KMS-11 (cell line): Measurements from ENCODE around the gene PMEPA1.

Experiments used
- H2AFZ ChIP-seq: fragments of 200-600 bp; sonication (generic); 2 replicates; pipeline ENCODE4 v1.6.1; 2016; ENCODE audit warnings: antibody characterized with exemption, mixed run types, low read depth
- H3K27ac ChIP-seq: fragments of 200-600 bp; sonication (generic); 2 replicates; pipeline ENCODE4 v1.6.1; 2016; ENCODE audit warnings: mild to moderate bottlenecking, mixed run types
- H3K27me3 ChIP-seq: fragments of 200-600 bp; sonication (generic); 2 replicates; pipeline ENCODE4 v1.6.1; 2017; ENCODE audit warnings: mild to moderate bottlenecking, low read depth, mixed run types, moderate library complexity; ENCODE audit not compliant: insufficient read depth
- H3K36me3 ChIP-seq: fragments of 200-600 bp; sonication (generic); 2 replicates; pipeline ENCODE4 v1.6.1; 2017; ENCODE audit warnings: mild to moderate bottlenecking, mixed run types; ENCODE audit not compliant: insufficient read depth
- H3K4me1 ChIP-seq: fragments of 200-600 bp; sonication (generic); 2 replicates; pipeline ENCODE4 v1.6.1; 2016; ENCODE audit warnings: mild to moderate bottlenecking, low read depth, mixed run types; ENCODE audit not compliant: poor library complexity, severe bottlenecking
- H3K4me2 ChIP-seq: fragments of 200-600 bp; sonication (generic); 2 replicates; pipeline ENCODE4 v1.7.0; 2016; ENCODE audit warnings: mild to moderate bottlenecking, mixed run types
- H3K4me3 ChIP-seq: fragments of 200-600 bp; sonication (generic); IDR thresholded peaks from 2 replicates; pipeline ENCODE4 v1.6.1; 2017; ENCODE audit warnings: low read depth, low read length, mixed read lengths; ENCODE audit not compliant: insufficient read depth
- H3K79me2 ChIP-seq: fragments of 200-600 bp; sonication (generic); 2 replicates; pipeline ENCODE4 v1.6.1; 2016; ENCODE audit warnings: low read depth, mixed run types; ENCODE audit not compliant: insufficient read depth
- H3K9ac ChIP-seq: fragments of 200-600 bp; sonication (generic); 2 replicates; pipeline ENCODE4 v1.6.1; 2016; ENCODE audit warnings: mild to moderate bottlenecking, mixed run types
- H4K20me1 ChIP-seq: fragments of 200-600 bp; sonication (generic); 2 replicates; pipeline ENCODE4 v1.6.1; 2016; ENCODE audit warnings: mild to moderate bottlenecking, mixed run types; ENCODE audit not compliant: insufficient read depth
- CTCF ChIP-seq: fragments of 200-600 bp; sonication (generic); conservative IDR thresholded peaks from 2 replicates; pipeline ENCODE4 v1.6.1; 2017; ENCODE audit warnings: low read depth, mild to moderate bottlenecking, antibody characterized with exemption, low read length, moderate library complexity, mixed read lengths

The PMEPA1 gene

GRCh38 chr20:57728762-57729161 is 18.9 kb upstream of the PMEPA1 start:
- H4K20me1 ChIP-seq: no peaks in the 10 kb centered on the region
- no peaks in the 10 kb centered on the region for H3K79me2 ChIP-seq
- no peaks in the 10 kb centered on the region for H3K36me3 ChIP-seq
- TF ChIP-seq CTCF: no peak
- H3K4me3 ChIP-seq: no peak overlapping the region
- no peaks in the 10 kb centered on the region for H3K4me1 ChIP-seq
- no peak overlapping the region for H3K9ac ChIP-seq
- no peak overlapping the region for H3K4me2 ChIP-seq
- H3K27me3 ChIP-seq: no peaks in the 10 kb centered on the region
- H3K27ac ChIP-seq: no peak overlapping the region
- H2AFZ ChIP-seq: no peak overlapping the region

- Histone ChIP-seq H3K27ac (no peak overlapping the region), H3K4me2 (no peak overlapping the region), H3K36me3 (no peaks in the 10 kb centered on the region), H3K79me2 (no peaks in the 10 kb centered on the region), H2AFZ (no peak overlapping the region), H3K4me1 (no peaks in the 10 kb centered on the region), H3K4me3 (no peak overlapping the region), H3K9ac (no peak overlapping the region), H3K27me3 (no peaks in the 10 kb centered on the region), H4K20me1 (no peaks in the 10 kb centered on the region)
- TF ChIP-seq CTCF: no peak
Measured at GRCh38 chr20:57727863-57728262, 18.0 kb upstream of the PMEPA1 start.

- H2AFZ ChIP-seq: no peak overlapping the region
- H3K4me3 ChIP-seq: no peak overlapping the region
- H3K4me2 ChIP-seq: no peak overlapping the region
- TF ChIP-seq CTCF: no peak
- no peak overlapping the region for H3K27ac ChIP-seq
- H4K20me1 ChIP-seq: no peaks in the 10 kb centered on the region
- no peaks in the 10 kb centered on the region for H3K79me2 ChIP-seq
- no peaks in the 10 kb centered on the region for H3K4me1 ChIP-seq
- no peaks in the 10 kb centered on the region for H3K36me3 ChIP-seq
- H3K27me3 ChIP-seq: no peaks in the 10 kb centered on the region
- H3K9ac ChIP-seq: no peak overlapping the region
Measured at GRCh38 chr20:57725636-57726035, 15.8 kb upstream of the PMEPA1 start.

GRCh38 chr20:57724610-57725405 is 15.0 kb upstream of the PMEPA1 start:
- H3K4me2 ChIP-seq: no peak overlapping the region
- H3K9ac ChIP-seq: no peak overlapping the region
- no peaks in the 10 kb centered on the region for H3K36me3 ChIP-seq
- TF ChIP-seq CTCF: no peak
- no peak overlapping the region for H3K4me3 ChIP-seq
- H3K27me3 ChIP-seq: no peaks in the 10 kb centered on the region
- H4K20me1 ChIP-seq: no peaks in the 10 kb centered on the region
- no peaks in the 10 kb centered on the region for H3K79me2 ChIP-seq
- no peaks in the 10 kb centered on the region for H3K4me1 ChIP-seq
- no peak overlapping the region for H3K27ac ChIP-seq
- no peak overlapping the region for H2AFZ ChIP-seq
